PC-3 (cell line): ENCODE measurements around the gene CCDC92.

Source experiments
- EZH2 ChIP-seq: fragments of 300-600 bp; sonication (generic); IDR thresholded peaks from one replicate; pipeline ENCODE4 v1.6.1; 2017; ENCODE audit warnings: antibody characterized with exemption, mild to moderate bottlenecking, low read length; ENCODE audit not compliant: unreplicated experiment
- EZH2phosphoT487 ChIP-seq: fragments of 300-600 bp; sonication (generic); IDR thresholded peaks from 2 replicates; pipeline ENCODE4 v1.6.1; 2018; ENCODE audit warnings: mild to moderate bottlenecking, antibody characterized with exemption, low read length, borderline replicate concordance

GRCh38 chr12:124006846-124007713, 34.4 kb upstream of the CCDC92 start:
- TF ChIP-seq EZH2phosphoT487 (no peak), EZH2 (no peak)
